B cell (primary cell): ENCODE results near the gene PALD1. TPM values are rescaled to one million over a fixed set of nuclear protein-coding genes. Genes with fewer than 3 reads are reported as not detected.

ENCODE experiments used
- ATAC-seq: fragments of 200-7000 bp; cut with Tn5 transposase; one replicate; pipeline ENCODE4 v1.10.0; 2021; ENCODE audit warnings: low read depth, mild to moderate bottlenecking, moderate number of reproducible peaks, moderate library complexity
- CTCF ChIA-PET: fragments of 350-600 bp; sonication (Branson Sonifier 250); formaldehyde crosslinking; loops from one replicate; lab custom pipeline; 2021; ENCODE audit warnings: antibody characterized with exemption, inconsistent platforms; lab: Charles Lee
- POLR2A ChIA-PET: fragments of 350-600 bp; sonication (Branson Sonifier 250); formaldehyde crosslinking; loops from one replicate; lab custom pipeline; 2021; ENCODE audit warnings: antibody characterized with exemption; lab: Charles Lee
- DNase-seq: peaks from one replicate; pipeline ENCODE4 v3.0.0; 2013
- H2AFZ ChIP-seq: 2 replicates; pipeline ENCODE4 v1.6.1; 2012; ENCODE audit warnings: mild to moderate bottlenecking, low read depth, low read length; ENCODE audit not compliant: insufficient read depth, poor library complexity, severe bottlenecking
- H3K27ac ChIP-seq, 2 donors: 1 replicate in 1 of 2; 2 replicates in 1 of 2; pipeline ENCODE4 v1.5.1; 2012 to 2013; ENCODE audit warnings: low read length in 2 of 2, mild to moderate bottlenecking in 2 of 2, moderate library complexity in 1 of 2
- H3K27me3 ChIP-seq, 4 experiments: fragments of 200-600 bp in 1 of 4; sonication (generic) in 1 of 4; replicated peaks in 1 of 4; 1 replicate in 2 of 4; 2 replicates in 2 of 4; pipeline versions ENCODE4 v1.6.1 to v1.7.0; 2013 to 2016; ENCODE audit warnings: low read length in 3 of 4, mild to moderate bottlenecking in 2 of 4, mixed read lengths in 1 of 4, moderate library complexity in 1 of 4; ENCODE audit not compliant: insufficient read depth in 4 of 4, control insufficient read depth in 3 of 4; ENCODE audit errors: control extremely low read depth in 1 of 4
- H3K36me3 ChIP-seq, 2 experiments: replicated peaks in 1 of 2; 1 replicate in 1 of 2; 2 replicates in 1 of 2; pipeline versions ENCODE4 v1.6.1 to v1.7.1; 2013; ENCODE audit warnings: low read length in 1 of 2; ENCODE audit not compliant: insufficient read depth in 2 of 2, control insufficient read depth in 1 of 2; ENCODE audit errors: control extremely low read depth in 1 of 2, extremely low read depth in 1 of 2
- H3K4me1 ChIP-seq, 2 donors: fragments of 200-600 bp in 1 of 2; sonication (generic) in 1 of 2; 1 replicate in 1 of 2; 2 replicates in 1 of 2; pipeline versions ENCODE4 v1.5.1 to v1.6.1; 2013 to 2017; ENCODE audit warnings: low read length in 2 of 2; ENCODE audit not compliant: control insufficient read depth in 2 of 2, insufficient read depth in 2 of 2
- H3K4me2 ChIP-seq: replicated peaks from 2 replicates; pipeline ENCODE3; 2012; ENCODE audit warnings: mild to moderate bottlenecking, low read depth, low read length; ENCODE audit not compliant: poor library complexity, severe bottlenecking
- H3K4me3 ChIP-seq, 5 experiments: fragments of 200-600 bp in 1 of 5; sonication (generic) in 1 of 5; 1 replicate in 3 of 5; 2 replicates in 2 of 5; pipeline versions ENCODE4 v1.5.1 to v1.7.0; 2011 to 2016; ENCODE audit warnings: low read length in 4 of 5, mild to moderate bottlenecking in 4 of 5, low read depth in 2 of 5, control low read depth in 1 of 5, moderate library complexity in 1 of 5; ENCODE audit not compliant: insufficient read depth in 1 of 5; ENCODE audit errors: control extremely low read depth in 1 of 5, extremely low read depth in 1 of 5
- H3K79me2 ChIP-seq: fragments of 200-600 bp; sonication (generic); one replicate; pipeline ENCODE4 v1.6.0; 2016; ENCODE audit warnings: low read length; ENCODE audit not compliant: control insufficient read depth, insufficient read depth
- H3K9ac ChIP-seq: fragments of 200-600 bp; sonication (generic); 2 replicates; pipeline ENCODE4 v1.6.1; 2017; ENCODE audit warnings: mild to moderate bottlenecking, low read length, moderate library complexity
- H3K9me3 ChIP-seq, 3 donors: one replicate each; pipeline versions ENCODE4 v1.6.1 to v1.7.1; 2013; ENCODE audit warnings: low read length in 2 of 3; ENCODE audit not compliant: control insufficient read depth in 2 of 3, insufficient read depth in 1 of 3; ENCODE audit errors: control extremely low read depth in 1 of 3
- H4K20me1 ChIP-seq: 2 replicates; pipeline ENCODE4 v1.6.0; 2012; ENCODE audit warnings: mild to moderate bottlenecking, low read length; ENCODE audit not compliant: insufficient read depth, control insufficient read depth, poor library complexity, severe bottlenecking
- H3K27ac Mint-ChIP-seq: one replicate; pipeline ENCODE4 v1.8.0; 2021; ENCODE audit warnings: mixed read lengths
- H3K27me3 Mint-ChIP-seq: one replicate; pipeline ENCODE4 v1.8.0; 2021; ENCODE audit warnings: mixed read lengths
- H3K4me1 Mint-ChIP-seq: one replicate; pipeline ENCODE4 v1.8.0; 2021; ENCODE audit warnings: mixed read lengths
- H3K4me3 Mint-ChIP-seq: one replicate; pipeline ENCODE4 v1.8.0; 2021; ENCODE audit warnings: mixed read lengths
- H3K9me3 Mint-ChIP-seq: one replicate; pipeline ENCODE4 v1.8.0; 2022; ENCODE audit warnings: mixed read lengths; ENCODE audit not compliant: insufficient read depth
- CTCF ChIP-seq: fragments of 200-600 bp; IDR thresholded peaks from one replicate; pipeline ENCODE4 v1.8.0; 2022; ENCODE audit warnings: antibody characterized with exemption, mild to moderate bottlenecking
- EZH2 ChIP-seq: IDR thresholded peaks from 2 replicates; pipeline ENCODE4 v1.6.1; 2012; ENCODE audit warnings: borderline replicate concordance, low read depth, mild to moderate bottlenecking, moderate library complexity, low read length; ENCODE audit not compliant: insufficient read depth, poor library complexity, severe bottlenecking
- WGBS: methylation state at CpG from one replicate; pipeline ENCODE4 v1.1.5; 2013; ENCODE audit warnings: missing lambda C conversion rate; ENCODE audit not compliant: insufficient coverage; 5-methylcytosine and 5-hydroxymethylcytosine counted together
- intact Hi-C: fragments of 100-400 bp; cut with micrococcal nuclease; formaldehyde crosslinking; loops from one replicate; pipeline ENCODE4 v1.10.0; 2022
- polyA plus RNA-seq: library from polyadenylated mRNA; depleted of rRNA; stranded (reverse); fragments of >200 nt; gene quantifications from 2 replicates; pipeline ENCODE4 v1.2.3, GENCODE V29; 2012
- total RNA-seq, 2 donors: library from RNA; stranded (reverse); fragments of 120-200 nt in 1 of 2; gene quantifications; 1 replicate in 1 of 2; 2 replicates in 1 of 2; pipeline versions ENCODE4 v1.2.3 to v1.2.4, GENCODE V29; 2013 to 2022

PALD1 gene
- total and polyA plus RNA-seq, 2 donors (not counting 1 experiment from before 2014, with no cell fraction given) = 2.2 to 2.8 TPM

GRCh38 chr10:70493660-70494234 lies 15.2 kb downstream of the PALD1 start:
- H3K4me3 ChIP-seq = peak overlapping the region in 3 of 5 experiments; percentile 13 to 57 (median 28)
- H3K4me1 Mint-ChIP-seq = peaks cover 76% of the 10 kb centered on the region
- H3K4me3 Mint-ChIP-seq = peak overlapping the region; percentile 68
- ChIA-PET POLR2A (interaction anchor here (0.6 to 0.9 kb wide), 4 partner anchors 14 to 112 kb away, joined by 3 to 4 read pairs (median 3); no protein-coding TSS in a partner anchor), CTCF (interaction anchor here (1.3 to 3.2 kb wide), 7 partner anchors 14 to 89 kb away, joined by 3 to 19 read pairs (median 5); no protein-coding TSS in a partner anchor)
- H3K9me3 ChIP-seq = peaks cover 0 to 4% (median 0%) of the 10 kb centered on the region in 3 donors
- TF ChIP-seq EZH2 = no peak
- no peak for TF ChIP-seq CTCF
- intact Hi-C loops = loop anchor here (1.0 to 10.0 kb wide), 7 partner anchors 13 to 1341 kb away; partner anchors contain the start of genes EIF4EBP2, PPA1 and SGPL1
- peak; percentile 73 for ATAC-seq
- WGBS = 19% methylated on average over 9 of the region's 9 CpGs
- no peaks in the 10 kb centered on the region for H3K27me3 Mint-ChIP-seq
- peak overlapping the region; percentile 48 for H3K9ac ChIP-seq
- peaks cover 58% of the 10 kb centered on the region for H3K79me2 ChIP-seq
- H3K36me3 ChIP-seq = no peaks in the 10 kb centered on the region
- peak; percentile 78 for DNase-seq
- peak overlapping the region; percentile 74 for H3K4me2 ChIP-seq
- H4K20me1 ChIP-seq = no peaks in the 10 kb centered on the region
- H3K27me3 ChIP-seq = no peaks in the 10 kb centered on the region
- H3K27ac Mint-ChIP-seq = peak overlapping the region; percentile 89
- peak overlapping the region; percentile 2 for H2AFZ ChIP-seq
- H3K9me3 Mint-ChIP-seq = no peaks in the 10 kb centered on the region
- H3K4me1 ChIP-seq = peaks cover 65 to 69% of the 10 kb centered on the region in 2 donors
- peak overlapping the region; percentile 81 to 88 for H3K27ac ChIP-seq

- ATAC-seq (no peak), DNase-seq (no peak)
- no peaks in the 10 kb centered on the region for H3K27me3 ChIP-seq
- H3K79me2 ChIP-seq = peaks cover 58% of the 10 kb centered on the region
- H3K9me3 ChIP-seq = peaks cover 0 to 4% (median 0%) of the 10 kb centered on the region in 3 donors
- H3K27ac ChIP-seq = peak overlapping the region; percentile 81 to 88
- ChIA-PET CTCF (interaction anchor here (1.1 to 3.2 kb wide), 9 partner anchors 13 to 90 kb away, joined by 3 to 19 read pairs (median 4); no protein-coding TSS in a partner anchor), POLR2A (interaction anchor here (0.8 kb wide), 1 partner anchor 11 kb away, joined by 3 read pairs; no protein-coding TSS in a partner anchor)
- H3K36me3 ChIP-seq = no peaks in the 10 kb centered on the region
- H3K27ac Mint-ChIP-seq = peak overlapping the region; percentile 89
- no peak for TF ChIP-seq CTCF
- no peak for TF ChIP-seq EZH2
- peak overlapping the region in 2 of 5 experiments; percentile 28 to 57 for H3K4me3 ChIP-seq
- H2AFZ ChIP-seq = peak overlapping the region; percentile 35
- H3K4me2 ChIP-seq = peak overlapping the region; percentile 74
- no peaks in the 10 kb centered on the region for H3K27me3 Mint-ChIP-seq
- peaks cover 68 to 69% of the 10 kb centered on the region in 2 donors for H3K4me1 ChIP-seq
- H4K20me1 ChIP-seq = no peaks in the 10 kb centered on the region
- intact Hi-C loops = loop anchor here (1.0 to 10.0 kb wide), 6 partner anchors 20 to 1340 kb away; partner anchors contain the start of genes EIF4EBP2, PPA1 and SGPL1
- H3K9me3 Mint-ChIP-seq = no peaks in the 10 kb centered on the region
- peak overlapping the region; percentile 48 for H3K9ac ChIP-seq
- 36% methylated on average over 8 of the region's 8 CpGs for WGBS
- peaks cover 80% of the 10 kb centered on the region for H3K4me1 Mint-ChIP-seq
- H3K4me3 Mint-ChIP-seq = peak overlapping the region; percentile 68
These were observed 16.0 kb downstream of the PALD1 start for GRCh38 chr10:70494536-70494935.
